Activated B cell treated with CpG ODN at 0.5 μM for 24 hours (primary cell): Measurements from ENCODE around the gene CLEC1B. TPM values are rescaled to one million over a fixed set of nuclear protein-coding genes. Genes with fewer than 3 reads are reported as not detected.
"Not testable (repeated sequence)": the region's sequence is repeated elsewhere in the genome, so short reads cannot be mapped to it uniquely, and the experiment has no call there.

Experiments used
- ATAC-seq: fragments of 200-7000 bp; cut with Tn5 transposase; one replicate; pipeline ENCODE4 v1.10.0; 2021; ENCODE audit warnings: low read depth, mild to moderate bottlenecking, moderate library complexity
- CTCF ChIA-PET: fragments of 350-600 bp; sonication (Branson Sonifier 250); formaldehyde crosslinking; loops from one replicate; lab custom pipeline; 2021; ENCODE audit warnings: antibody characterized with exemption; lab: Charles Lee
- POLR2A ChIA-PET: fragments of 350-600 bp; sonication (Branson Sonifier 250); formaldehyde crosslinking; loops from one replicate; lab custom pipeline; 2021; ENCODE audit warnings: antibody characterized with exemption; lab: Charles Lee
- DNase-seq: peaks from one replicate; pipeline ENCODE4 v3.0.0; 2022
- H3K27ac Mint-ChIP-seq: one replicate; pipeline ENCODE4 v1.8.0; 2020; ENCODE audit warnings: mixed read lengths
- H3K27me3 Mint-ChIP-seq: one replicate; pipeline ENCODE4 v1.8.0; 2021; ENCODE audit warnings: mixed read lengths
- H3K36me3 Mint-ChIP-seq: one replicate; pipeline ENCODE4 v1.8.0; 2021; ENCODE audit warnings: low read depth, mixed read lengths
- H3K4me1 Mint-ChIP-seq: one replicate; pipeline ENCODE4 v1.8.0; 2021; ENCODE audit warnings: mixed read lengths
- H3K4me3 Mint-ChIP-seq: one replicate; pipeline ENCODE4 v1.8.0; 2020; ENCODE audit warnings: mild to moderate bottlenecking, mixed read lengths
- H3K9me3 Mint-ChIP-seq: one replicate; pipeline ENCODE4 v1.8.0; 2020; ENCODE audit warnings: mixed read lengths
- CTCF ChIP-seq: fragments of 200-600 bp; IDR thresholded peaks from one replicate; pipeline ENCODE4 v1.8.0; 2022; ENCODE audit warnings: antibody characterized with exemption, mild to moderate bottlenecking
- intact Hi-C: fragments of 100-400 bp; cut with micrococcal nuclease; formaldehyde crosslinking; loops from one replicate; pipeline ENCODE4 v1.15.1; 2024
- total RNA-seq: library from RNA; stranded (reverse); gene quantifications from 2 replicates; pipeline ENCODE4 v1.2.3, GENCODE V29; 2022

Gene CLEC1B
- total RNA-seq, 1 donor from 2014 or later: not detected

- no peaks in the 10 kb centered on the region for H3K36me3 Mint-ChIP-seq
- peak overlapping the region; percentile 44 for H3K4me3 Mint-ChIP-seq
- TF ChIP-seq CTCF: no peak
- ChIA-PET POLR2A (no interaction called here), CTCF (no interaction called here)
- intact Hi-C loops: no loop called here
- peaks cover 32% of the 10 kb centered on the region for H3K4me1 Mint-ChIP-seq
- ATAC-seq (no peak), DNase-seq (no peak)
- no peak overlapping the region for H3K27ac Mint-ChIP-seq
- H3K27me3 Mint-ChIP-seq: no peaks in the 10 kb centered on the region
- H3K9me3 Mint-ChIP-seq: no peaks in the 10 kb centered on the region
These were observed 37.8 kb downstream of the CLEC1B start for GRCh38 chr12:9961106-9961505.

GRCh38 chr12:9960590-9960989 lies 38.3 kb downstream of the CLEC1B start:
- H3K4me3 Mint-ChIP-seq: peak overlapping the region; percentile 44
- TF ChIP-seq CTCF: no peak
- peaks cover 35% of the 10 kb centered on the region for H3K4me1 Mint-ChIP-seq
- no peak overlapping the region for H3K27ac Mint-ChIP-seq
- no peaks in the 10 kb centered on the region for H3K36me3 Mint-ChIP-seq
- POLR2A ChIA-PET: no interaction called here
- H3K9me3 Mint-ChIP-seq: no peaks in the 10 kb centered on the region
- no peaks in the 10 kb centered on the region for H3K27me3 Mint-ChIP-seq
- no peak for DNase-seq
- intact Hi-C loops: no loop called here
- CTCF ChIA-PET: no interaction called here
- no peak for ATAC-seq

- H3K4me1 Mint-ChIP-seq: peaks cover 35% of the 10 kb centered on the region
- ChIA-PET CTCF (no interaction called here), POLR2A (no interaction called here)
- intact Hi-C loops: no loop called here
- H3K36me3 Mint-ChIP-seq: no peaks in the 10 kb centered on the region
- DNase-seq (no peak), ATAC-seq (peak; percentile 18)
- TF ChIP-seq CTCF: no peak
- H3K4me3 Mint-ChIP-seq: no peak overlapping the region
- no peak overlapping the region for H3K27ac Mint-ChIP-seq
- H3K27me3 Mint-ChIP-seq: no peaks in the 10 kb centered on the region
- H3K9me3 Mint-ChIP-seq: no peaks in the 10 kb centered on the region
These were observed 41.1 kb downstream of the CLEC1B start for GRCh38 chr12:9957834-9958233.

GRCh38 chr12:9952954-9953729 lies 45.8 kb downstream of the CLEC1B start:
- H3K4me3 Mint-ChIP-seq, ATAC-seq, CTCF ChIA-PET, H3K27me3 Mint-ChIP-seq, intact Hi-C loops, H3K36me3 Mint-ChIP-seq, DNase-seq, H3K27ac Mint-ChIP-seq, H3K9me3 Mint-ChIP-seq, POLR2A ChIA-PET: not testable (repeated sequence)
- H3K4me1 Mint-ChIP-seq: peaks cover 45% of the 10 kb centered on the region

- CTCF ChIA-PET: no interaction called here
- no peaks in the 10 kb centered on the region for H3K36me3 Mint-ChIP-seq
- DNase-seq (no peak), ATAC-seq (no peak)
- no peak for TF ChIP-seq CTCF
- peaks cover 45% of the 10 kb centered on the region for H3K4me1 Mint-ChIP-seq
- intact Hi-C loops: no loop called here
- no peaks in the 10 kb centered on the region for H3K27me3 Mint-ChIP-seq
- no peak overlapping the region for H3K4me3 Mint-ChIP-seq
- no peaks in the 10 kb centered on the region for H3K9me3 Mint-ChIP-seq
- POLR2A ChIA-PET: no interaction called here
- peak overlapping the region; percentile 8 for H3K27ac Mint-ChIP-seq
These were observed 47.8 kb downstream of the CLEC1B start for GRCh38 chr12:9951026-9951675.
